ENCODE results near the gene MYCBPAP. TPM values are rescaled to one million over a fixed set of nuclear protein-coding genes. Genes with fewer than 3 reads are reported as not detected.

The MYCBPAP gene
- total RNA-seq, 6 experiments from 2014 or later, result 0.12 to 0.76 (median 0.28) TPM

DNA sequence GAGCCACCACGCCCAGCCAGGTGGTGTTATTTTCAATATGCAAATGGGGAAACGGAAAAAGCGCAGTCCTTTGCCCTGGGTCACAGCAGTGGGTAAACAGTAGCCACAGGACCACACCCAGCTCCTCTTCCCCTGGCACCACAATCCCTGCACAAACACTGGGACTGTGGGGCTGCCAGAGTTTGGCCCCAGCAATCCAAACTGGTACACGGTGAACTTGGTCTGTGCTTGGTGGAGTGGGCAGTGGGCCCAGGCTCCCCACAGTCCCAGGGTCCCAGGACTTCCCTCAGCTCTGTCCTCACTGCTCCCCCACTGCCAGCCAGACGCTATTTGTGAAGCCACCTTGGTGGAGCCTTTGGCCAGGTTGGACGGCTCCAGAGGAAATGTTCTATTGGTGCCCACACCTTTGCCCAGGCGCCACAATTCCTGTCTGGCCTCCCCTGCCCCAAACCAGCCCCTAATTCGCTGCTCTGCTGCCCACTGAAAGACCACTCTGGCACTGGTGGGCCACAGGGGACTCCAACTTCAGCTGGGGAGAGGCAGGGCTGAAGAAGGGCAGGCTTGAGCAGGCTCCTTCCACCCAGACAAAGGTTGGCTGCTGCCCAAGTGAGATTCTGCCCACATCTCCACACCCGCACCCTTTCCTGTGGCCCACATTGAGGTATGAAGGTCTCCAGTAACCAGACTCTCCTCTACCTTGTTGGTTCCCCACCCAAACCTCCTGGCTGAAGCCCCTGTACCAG is 41.7 kb upstream of the MYCBPAP start:
- TF ChIP-seq, protein P1, sequence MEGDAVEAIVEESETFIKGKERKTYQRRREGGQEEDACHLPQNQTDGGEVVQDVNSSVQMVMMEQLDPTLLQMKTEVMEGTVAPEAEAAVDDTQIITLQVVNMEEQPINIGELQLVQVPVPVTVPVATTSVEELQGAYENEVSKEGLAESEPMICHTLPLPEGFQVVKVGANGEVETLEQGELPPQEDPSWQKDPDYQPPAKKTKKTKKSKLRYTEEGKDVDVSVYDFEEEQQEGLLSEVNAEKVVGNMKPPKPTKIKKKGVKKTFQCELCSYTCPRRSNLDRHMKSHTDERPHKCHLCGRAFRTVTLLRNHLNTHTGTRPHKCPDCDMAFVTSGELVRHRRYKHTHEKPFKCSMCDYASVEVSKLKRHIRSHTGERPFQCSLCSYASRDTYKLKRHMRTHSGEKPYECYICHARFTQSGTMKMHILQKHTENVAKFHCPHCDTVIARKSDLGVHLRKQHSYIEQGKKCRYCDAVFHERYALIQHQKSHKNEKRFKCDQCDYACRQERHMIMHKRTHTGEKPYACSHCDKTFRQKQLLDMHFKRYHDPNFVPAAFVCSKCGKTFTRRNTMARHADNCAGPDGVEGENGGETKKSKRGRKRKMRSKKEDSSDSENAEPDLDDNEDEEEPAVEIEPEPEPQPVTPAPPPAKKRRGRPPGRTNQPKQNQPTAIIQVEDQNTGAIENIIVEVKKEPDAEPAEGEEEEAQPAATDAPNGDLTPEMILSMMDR (IDR thresholded peaks at IDR 0.05), result no peak
- H3K4me1 Mint-ChIP-seq (ENCODE audit: low read depth), result no peaks in the 10 kb centered on the region
- no peak overlapping the region for H3K4me3 Mint-ChIP-seq
- DNase-seq, result no peak
- H3K36me3 Mint-ChIP-seq (ENCODE audit: low read depth), result no peaks in the 10 kb centered on the region; the same call in 1 of the 2 replicates
- no peak overlapping the region for H3K27ac Mint-ChIP-seq
- H3K27me3 Mint-ChIP-seq (ENCODE audit: insufficient read depth), result peaks cover 18% of the 10 kb centered on the region
- no peaks in the 10 kb centered on the region for H3K9me3 Mint-ChIP-seq

DNA sequence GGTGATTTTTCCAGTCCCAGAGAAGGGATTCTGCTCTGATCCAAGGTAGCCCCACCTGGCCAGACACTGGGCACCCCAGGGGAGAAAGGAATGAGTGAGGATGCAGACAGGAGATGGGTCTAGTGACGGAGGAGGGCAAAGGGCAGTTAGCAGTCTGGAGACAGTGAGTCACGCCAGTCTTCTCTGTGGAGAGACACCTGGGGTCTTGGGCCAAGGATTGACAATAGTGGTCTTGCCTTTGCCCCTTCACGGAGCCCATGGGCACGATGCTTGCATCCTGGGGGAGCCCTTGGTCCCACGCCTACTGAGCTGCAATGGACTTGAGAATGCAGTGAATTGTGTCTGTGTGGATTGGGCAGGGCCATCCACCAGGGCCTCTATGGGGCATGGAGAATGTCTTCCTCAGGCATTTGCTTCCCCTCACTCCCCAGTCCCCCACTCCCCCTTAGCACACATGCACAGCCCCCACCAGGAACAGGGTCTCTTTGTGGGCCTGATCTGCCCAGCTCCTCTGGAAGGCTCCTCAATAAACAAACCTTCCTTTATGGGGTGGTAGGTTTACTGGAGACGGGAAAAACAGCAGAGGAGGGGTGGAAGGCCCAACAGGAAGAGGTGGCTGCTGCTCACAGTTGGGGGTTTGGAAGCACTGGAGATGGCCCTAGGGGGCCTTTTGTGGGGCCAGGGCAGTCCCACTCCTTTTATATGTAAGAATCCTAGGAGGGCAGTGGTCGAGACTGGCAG is 41.0 kb upstream of the MYCBPAP start:
- no peak overlapping the region for H3K4me3 Mint-ChIP-seq
- no peaks in the 10 kb centered on the region for H3K4me1 Mint-ChIP-seq (ENCODE audit: low read depth)
- H3K27ac Mint-ChIP-seq, result no peak overlapping the region
- peaks cover 22% of the 10 kb centered on the region for H3K27me3 Mint-ChIP-seq (ENCODE audit: insufficient read depth)
- TF ChIP-seq, protein P1 (IDR thresholded peaks at IDR 0.05), result no peak
- no peaks in the 10 kb centered on the region; the same call in 1 of the 2 replicates for H3K36me3 Mint-ChIP-seq (ENCODE audit: low read depth)
- no peaks in the 10 kb centered on the region for H3K9me3 Mint-ChIP-seq
- no peak for DNase-seq

DNA sequence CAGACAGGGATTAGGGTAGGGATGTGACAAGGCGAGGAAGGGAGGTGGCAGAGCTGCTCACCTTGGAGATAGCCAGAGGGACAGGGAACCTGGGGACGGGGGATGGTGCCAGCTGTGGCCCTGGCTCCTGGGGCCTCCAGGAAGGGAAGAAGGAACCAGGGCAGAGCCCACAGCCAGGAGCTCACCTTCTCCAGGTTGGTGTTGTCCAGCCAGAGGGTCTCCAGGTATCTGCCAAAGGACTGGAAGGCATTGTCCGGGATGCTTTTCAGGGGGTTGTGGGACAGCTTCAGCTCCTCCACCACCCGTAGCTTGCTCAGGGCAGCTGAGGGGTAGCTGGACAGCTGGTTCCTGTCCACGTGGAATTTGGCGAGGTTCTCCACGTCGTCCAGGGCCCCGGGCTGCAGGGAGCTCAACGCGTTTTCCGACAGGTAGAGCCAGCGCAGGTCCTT is 40.4 kb upstream of the MYCBPAP start:
- TF ChIP-seq, protein P1 (IDR thresholded peaks at IDR 0.05), result no peak
- H3K9me3 Mint-ChIP-seq, result no peaks in the 10 kb centered on the region
- H3K27ac Mint-ChIP-seq, result no peak overlapping the region
- DNase-seq, result no peak
- no peaks in the 10 kb centered on the region for H3K4me1 Mint-ChIP-seq (ENCODE audit: low read depth)
- H3K4me3 Mint-ChIP-seq, result no peak overlapping the region
- peaks cover 27% of the 10 kb centered on the region for H3K27me3 Mint-ChIP-seq (ENCODE audit: insufficient read depth)
- no peaks in the 10 kb centered on the region; the same call in 1 of the 2 replicates for H3K36me3 Mint-ChIP-seq (ENCODE audit: low read depth)

DNA sequence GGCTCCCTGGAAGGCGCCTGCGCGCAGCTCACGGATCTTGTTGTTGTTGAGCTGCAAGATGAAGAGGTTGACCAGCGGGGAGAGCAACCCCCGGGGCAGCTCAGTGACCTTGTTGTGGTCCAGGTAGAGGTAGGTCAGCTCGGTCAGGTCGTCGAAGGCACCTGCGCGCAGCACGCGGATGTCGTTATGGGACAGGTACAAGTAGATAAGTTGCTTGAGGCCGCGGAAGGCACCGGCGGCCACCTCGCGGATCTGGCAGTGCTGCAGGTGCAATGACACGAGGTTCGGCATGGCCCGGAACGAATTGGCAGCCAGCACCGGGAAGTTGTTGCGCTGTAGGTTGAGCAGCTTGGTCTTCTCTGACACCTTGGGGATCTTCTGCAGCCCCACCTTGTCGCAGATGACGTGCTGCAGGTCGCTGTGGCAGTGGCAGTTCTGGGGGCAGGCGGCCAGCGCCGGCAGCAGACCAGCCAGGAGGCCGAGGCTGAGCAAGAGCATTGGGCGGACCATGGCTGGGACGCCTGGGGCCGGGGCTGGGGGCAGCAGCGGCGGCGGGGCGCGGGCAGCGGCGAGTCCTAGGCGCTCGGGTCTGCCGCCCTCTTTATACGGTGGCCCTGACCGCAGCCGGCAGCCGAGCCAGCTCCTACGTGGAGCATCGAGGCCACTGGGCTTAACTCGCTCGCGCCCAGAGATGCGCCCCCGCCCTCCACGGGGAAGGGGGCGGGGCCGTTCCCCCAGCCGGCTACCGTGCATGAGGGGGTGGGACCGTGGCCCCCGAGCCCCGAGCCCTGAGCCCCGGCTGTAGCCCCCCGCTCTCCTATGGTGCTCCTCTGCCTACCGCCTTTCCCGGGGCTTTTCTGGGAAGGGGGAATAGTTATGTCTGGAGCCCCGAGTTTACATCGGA is 39.7 kb upstream of the MYCBPAP start, which contains the start of gene CHAD:
TSS of gene CHAD (minus strand) at position 577 of the 904 bp plus-strand sequence. CDS start at position 510, 67 bp downstream.
- DNase-seq, result no peak
- H3K36me3 Mint-ChIP-seq (ENCODE audit: low read depth), result no peaks in the 10 kb centered on the region; the same call in 1 of the 2 replicates
- TF ChIP-seq, protein P1 (IDR thresholded peaks at IDR 0.05), result no peak
- peaks cover 27% of the 10 kb centered on the region for H3K27me3 Mint-ChIP-seq (ENCODE audit: insufficient read depth)
- no peak within 1 kb of the TSS; the same call in 1 of the 2 replicates for H3K4me3 Mint-ChIP-seq
- no peaks in the 10 kb centered on the region for H3K9me3 Mint-ChIP-seq
- H3K4me1 Mint-ChIP-seq (ENCODE audit: low read depth), result no peaks in the 10 kb centered on the region
- no peak within 1 kb of the TSS for H3K27ac Mint-ChIP-seq

DNA sequence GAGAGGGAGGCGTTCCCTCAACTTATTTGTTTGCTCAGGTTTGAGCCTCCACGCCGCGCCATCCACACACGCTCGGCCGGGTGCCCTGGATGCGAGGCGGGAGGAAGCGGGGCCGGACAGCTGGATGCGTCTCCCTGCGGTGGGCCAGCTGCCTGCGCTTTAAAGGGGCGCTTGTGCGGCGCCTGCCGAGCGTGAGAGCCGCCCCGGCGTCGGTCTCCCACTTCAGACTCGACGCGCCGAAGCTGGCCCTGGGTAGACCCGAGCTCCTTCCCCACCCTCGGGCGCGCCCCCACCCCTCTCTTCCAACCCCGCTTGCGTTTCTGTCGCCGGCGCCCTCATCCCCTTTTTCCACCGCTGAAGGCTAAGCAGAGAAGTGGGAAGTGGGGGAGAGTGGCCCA is 39.0 kb upstream of the MYCBPAP start:
- TF ChIP-seq, protein P1 (IDR thresholded peaks at IDR 0.05), result no peak
- H3K36me3 Mint-ChIP-seq (ENCODE audit: low read depth), result no peaks in the 10 kb centered on the region; the same call in 1 of the 2 replicates
- H3K4me1 Mint-ChIP-seq (ENCODE audit: low read depth), result no peaks in the 10 kb centered on the region
- no peak for DNase-seq
- H3K9me3 Mint-ChIP-seq, result no peaks in the 10 kb centered on the region
- H3K4me3 Mint-ChIP-seq, result no peak overlapping the region
- peaks cover 28% of the 10 kb centered on the region for H3K27me3 Mint-ChIP-seq (ENCODE audit: insufficient read depth)
- H3K27ac Mint-ChIP-seq, result no peak overlapping the region
